ELR (cell line): ENCODE data around the gene RILP.
A peak's percentile ranks its signal among the peaks of the same experiment; 100 is the strongest.

Source experiments
- DNase-seq: peaks from one replicate; pipeline ENCODE4 v3.0.0-alpha.2; 2015; ENCODE audit warnings: low read depth

Gene RILP

GRCh38 chr17:1648173-1648962 lies 1.3 kb downstream of the RILP start:
- peak; percentile 93 for DNase-seq

GRCh38 chr17:1647802-1648171 lies 1.9 kb downstream of the RILP start:
- DNase-seq, result no peak

GRCh38 chr17:1646199-1646875 lies 3.3 kb downstream of the RILP start:
- no peak for DNase-seq

GRCh38 chr17:1645207-1646171 lies 4.2 kb downstream of the RILP start, which contains the start of gene SCARF1:
Gene SCARF1 (minus strand): TSS chr17:1645732. CDS start chr17:1645697, 35 bp downstream.
- no peak for DNase-seq

GRCh38 chr17:1644493-1645206 lies 5.0 kb downstream of the RILP start:
- DNase-seq, result peak; percentile 91

GRCh38 chr17:1643999-1644492 lies 5.6 kb downstream of the RILP start:
- DNase-seq, result peak; percentile 56

- peak; percentile 42 for DNase-seq
Observed at GRCh38 chr17:1643293-1643998, 6.2 kb downstream of the RILP start.

- no peak for DNase-seq
Observed at GRCh38 chr17:1641065-1641403, 8.6 kb downstream of the RILP start.

GRCh38 chr17:1640329-1641064 lies 9.2 kb downstream of the RILP start:
- no peak for DNase-seq

GRCh38 chr17:1639549-1640180 lies 10.0 kb downstream of the RILP start:
- DNase-seq, result no peak

- DNase-seq, result no peak
Observed at GRCh38 chr17:1638624-1639300, 10.9 kb downstream of the RILP start.

GRCh38 chr17:1638171-1638590 lies 11.5 kb downstream of the RILP start:
- no peak for DNase-seq

- no peak for DNase-seq
Observed at GRCh38 chr17:1636732-1637285, 12.9 kb downstream of the RILP start.

- DNase-seq, result no peak
Observed at GRCh38 chr17:1635675-1636465, 13.8 kb downstream of the RILP start.

- no peak for DNase-seq
Observed at GRCh38 chr17:1634841-1635650, 14.6 kb downstream of the RILP start.

- no peak for DNase-seq
Observed at GRCh38 chr17:1630662-1631061, 19.0 kb downstream of the RILP start.
